ENCODE results near the gene YIPF2.

DNA sequence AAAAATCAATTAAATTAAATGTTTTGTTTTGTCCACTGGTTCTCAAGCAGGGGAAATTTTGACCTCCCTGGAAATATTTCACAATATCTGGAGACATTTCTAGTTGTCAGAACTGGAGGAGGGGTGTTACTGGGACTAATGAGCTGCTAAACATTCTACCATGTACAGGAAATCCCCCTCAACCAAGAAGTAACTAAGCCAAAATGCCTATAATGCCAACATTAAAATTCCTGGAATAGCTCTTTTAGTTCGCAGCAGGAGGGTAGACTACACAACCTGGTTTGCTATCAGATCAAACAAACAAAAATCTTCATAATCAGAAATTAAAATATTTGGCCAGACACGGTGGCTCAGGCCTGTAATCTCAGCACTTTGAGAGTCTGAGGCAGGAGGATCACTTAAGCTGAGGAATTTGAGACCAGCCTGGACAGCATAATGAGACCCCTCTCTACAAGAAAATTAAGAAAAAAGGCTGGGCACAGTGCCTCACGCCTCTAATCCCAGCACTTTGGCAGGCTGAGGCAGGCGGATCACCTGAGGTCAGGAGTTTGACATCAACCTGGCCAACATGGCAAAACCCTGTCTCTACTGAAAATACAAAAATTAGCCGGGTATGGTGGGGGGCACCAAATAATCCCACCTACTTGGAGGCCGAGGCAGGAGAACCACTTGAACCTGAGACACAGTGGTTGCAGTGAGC lies 18.7 kb upstream of the YIPF2 start:
- TF ChIP-seq, protein P1, sequence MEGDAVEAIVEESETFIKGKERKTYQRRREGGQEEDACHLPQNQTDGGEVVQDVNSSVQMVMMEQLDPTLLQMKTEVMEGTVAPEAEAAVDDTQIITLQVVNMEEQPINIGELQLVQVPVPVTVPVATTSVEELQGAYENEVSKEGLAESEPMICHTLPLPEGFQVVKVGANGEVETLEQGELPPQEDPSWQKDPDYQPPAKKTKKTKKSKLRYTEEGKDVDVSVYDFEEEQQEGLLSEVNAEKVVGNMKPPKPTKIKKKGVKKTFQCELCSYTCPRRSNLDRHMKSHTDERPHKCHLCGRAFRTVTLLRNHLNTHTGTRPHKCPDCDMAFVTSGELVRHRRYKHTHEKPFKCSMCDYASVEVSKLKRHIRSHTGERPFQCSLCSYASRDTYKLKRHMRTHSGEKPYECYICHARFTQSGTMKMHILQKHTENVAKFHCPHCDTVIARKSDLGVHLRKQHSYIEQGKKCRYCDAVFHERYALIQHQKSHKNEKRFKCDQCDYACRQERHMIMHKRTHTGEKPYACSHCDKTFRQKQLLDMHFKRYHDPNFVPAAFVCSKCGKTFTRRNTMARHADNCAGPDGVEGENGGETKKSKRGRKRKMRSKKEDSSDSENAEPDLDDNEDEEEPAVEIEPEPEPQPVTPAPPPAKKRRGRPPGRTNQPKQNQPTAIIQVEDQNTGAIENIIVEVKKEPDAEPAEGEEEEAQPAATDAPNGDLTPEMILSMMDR (IDR thresholded peaks at IDR 0.05): no peak
- no peak for TF ChIP-seq POLR2A (IDR thresholded peaks at IDR 0.05)
